22Rv1 (cell line): Measurements from ENCODE around the gene RPTOR.
"Not testable (repeated sequence)": the region's sequence is repeated elsewhere in the genome, so short reads cannot be mapped to it uniquely, and the experiment has no call there.

Experiments used
- H3K27ac ChIP-seq: fragments of 450-650 bp; 2 replicates; pipeline ENCODE4 v1.5.1; 2017
- CTCF ChIP-seq: fragments of 450-650 bp; IDR thresholded peaks from 2 replicates; pipeline ENCODE4 v1.5.1; 2017; ENCODE audit warnings: mild to moderate bottlenecking
- ZFX ChIP-seq: fragments of 450-650 bp; IDR thresholded peaks from 2 replicates; pipeline ENCODE4 v1.6.1; 2017; ENCODE audit warnings: antibody characterized with exemption, borderline replicate concordance

Gene RPTOR

DNA sequence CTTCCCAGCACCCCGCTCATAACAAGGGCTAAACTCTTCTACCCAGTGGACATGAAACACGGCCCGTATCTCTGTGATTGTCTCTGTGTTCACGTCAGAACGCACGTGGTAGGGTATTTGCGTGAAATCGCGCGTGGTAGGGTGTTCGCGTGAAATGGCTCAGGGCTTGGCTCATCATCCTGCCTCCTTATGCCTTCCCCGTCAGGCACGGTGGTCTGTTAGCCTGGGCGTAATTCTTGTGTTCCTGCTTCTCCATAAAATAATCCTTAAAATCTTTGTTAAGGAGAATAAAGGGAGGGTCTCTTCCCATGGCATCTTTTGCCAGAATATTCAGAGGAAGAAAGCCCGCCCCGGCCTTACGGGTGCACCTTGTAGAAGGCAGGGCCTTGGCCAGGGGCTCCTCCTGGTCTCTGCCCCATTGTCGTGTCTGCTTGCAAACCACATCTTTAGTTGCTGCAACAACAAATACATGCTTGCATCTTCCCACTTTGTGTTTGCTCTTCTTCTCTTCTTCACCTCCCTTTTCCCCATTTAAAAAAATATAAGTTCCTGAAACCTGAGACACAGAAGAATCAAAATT is 330.3 kb downstream of the RPTOR start:
- no peak overlapping the region for H3K27ac ChIP-seq

DNA sequence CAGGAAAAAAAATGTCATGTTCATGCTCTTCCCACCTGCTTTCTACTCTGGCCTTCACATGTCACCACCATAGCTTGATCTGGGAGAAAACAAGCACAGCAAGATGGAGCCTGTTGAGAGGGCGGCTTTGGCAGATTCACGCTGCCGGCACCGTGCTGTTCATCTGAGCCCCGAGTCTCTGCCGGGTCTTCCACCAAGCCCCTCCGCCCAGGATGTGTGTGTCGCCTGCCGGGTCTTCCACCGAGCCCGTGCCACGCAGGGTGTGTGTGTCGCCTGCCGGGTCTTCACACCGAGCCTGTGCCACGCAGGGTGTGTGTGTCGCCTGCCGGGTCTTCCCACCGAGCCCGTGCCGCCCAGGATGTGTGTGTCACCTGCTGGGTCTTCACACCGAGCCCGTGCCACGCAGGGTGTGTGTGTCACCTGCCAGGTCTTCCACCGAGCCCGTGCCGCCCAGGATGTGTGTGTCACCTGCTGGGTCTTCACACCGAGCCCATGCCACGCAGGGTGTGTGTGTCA is 330.9 kb downstream of the RPTOR start:
- H3K27ac ChIP-seq: not testable (repeated sequence)

More for the DNA sequence above, 330.3 kb downstream of the RPTOR start:
- no peak for TF ChIP-seq CTCF
- no peak for TF ChIP-seq ZFX

GRCh38 chr17:80876456-80876949 is 331.9 kb downstream of the RPTOR start:
- H3K27ac ChIP-seq: not testable (repeated sequence)

- TF ChIP-seq CTCF (no peak), ZFX (no peak)
- no peak overlapping the region for H3K27ac ChIP-seq
Measured at GRCh38 chr17:80876950-80877728, 332.5 kb downstream of the RPTOR start.

- TF ChIP-seq CTCF (no peak), ZFX (no peak)
- no peak overlapping the region for H3K27ac ChIP-seq
Measured at GRCh38 chr17:80877729-80878303, 333.2 kb downstream of the RPTOR start.

- no peak overlapping the region for H3K27ac ChIP-seq
- TF ChIP-seq ZFX: no peak
- TF ChIP-seq CTCF: no peak
Measured at GRCh38 chr17:80878876-80879722, 334.5 kb downstream of the RPTOR start.

DNA sequence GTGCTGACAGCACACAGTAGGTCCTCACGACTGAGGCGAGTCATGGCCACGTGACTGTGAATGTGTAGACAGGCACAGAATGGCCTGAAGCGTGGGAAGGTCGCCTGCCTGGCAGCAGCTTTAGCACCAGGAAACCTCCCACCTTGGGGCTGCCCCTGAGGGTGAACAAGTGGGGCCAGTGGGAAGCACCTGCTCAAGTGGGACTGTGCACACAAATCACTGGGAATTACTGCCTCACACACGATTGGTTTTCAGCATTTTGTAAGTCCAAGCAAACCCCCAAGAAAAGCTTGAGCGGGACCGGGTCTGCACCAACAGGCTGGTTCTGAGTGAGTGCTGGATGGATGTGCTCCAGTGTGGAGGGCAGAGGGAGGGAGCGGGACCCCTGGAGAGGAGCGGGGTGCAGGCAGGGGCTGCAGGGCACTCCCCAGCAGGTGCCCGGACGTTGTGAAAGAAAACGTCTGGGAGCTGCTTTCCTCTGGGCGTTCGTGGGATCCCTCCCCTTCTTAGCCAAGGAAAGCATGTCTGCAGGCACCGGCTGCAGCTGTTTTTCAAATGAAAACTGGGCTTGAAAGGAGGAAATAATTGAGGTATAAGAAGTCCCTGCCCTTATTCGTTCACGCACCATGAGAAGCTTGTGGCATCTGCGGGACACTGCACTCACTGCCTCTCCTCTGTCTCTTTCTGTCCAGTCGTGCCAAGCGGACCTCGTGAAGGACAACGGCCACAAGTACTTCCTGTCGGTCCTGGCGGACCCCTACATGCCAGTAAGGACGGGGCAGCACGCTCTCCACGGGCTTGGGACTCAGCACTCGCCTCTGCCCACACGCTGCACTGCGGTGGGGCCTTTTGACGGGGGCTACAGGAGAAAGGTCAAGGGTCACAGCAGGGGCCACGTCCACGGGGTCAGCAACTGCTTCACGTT is 335.3 kb downstream of the RPTOR start:
- H3K27ac ChIP-seq: no peak overlapping the region
- TF ChIP-seq ZFX: no peak
- TF ChIP-seq CTCF: no peak
